ENCODE measurements around the gene NAV1. TPM values are rescaled to one million over a fixed set of nuclear protein-coding genes. Genes with fewer than 3 reads are reported as not detected.

The NAV1 gene
- total RNA-seq, 1 donor from 2014 or later = 55.2 TPM

DNA sequence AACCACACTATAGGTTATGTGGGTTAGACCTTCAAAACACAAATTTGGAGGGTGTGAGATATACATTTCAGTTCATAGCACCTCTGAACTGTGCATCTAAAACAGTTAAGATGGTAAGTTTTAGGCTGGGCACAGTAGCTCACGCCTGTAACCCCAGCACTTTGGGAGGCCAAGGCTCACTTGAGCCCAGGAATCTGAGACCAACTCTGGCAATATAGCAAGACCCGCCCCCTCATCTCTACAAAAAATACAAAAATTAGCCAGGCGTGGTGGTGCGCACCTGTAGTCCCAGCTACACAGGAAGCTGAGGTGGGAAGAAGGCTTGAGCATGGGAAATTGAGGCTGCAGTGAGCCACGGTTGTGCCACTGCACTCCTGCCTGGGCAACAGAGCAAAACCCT is 47.9 kb downstream of the NAV1 start:
- TF ChIP-seq, protein P1, sequence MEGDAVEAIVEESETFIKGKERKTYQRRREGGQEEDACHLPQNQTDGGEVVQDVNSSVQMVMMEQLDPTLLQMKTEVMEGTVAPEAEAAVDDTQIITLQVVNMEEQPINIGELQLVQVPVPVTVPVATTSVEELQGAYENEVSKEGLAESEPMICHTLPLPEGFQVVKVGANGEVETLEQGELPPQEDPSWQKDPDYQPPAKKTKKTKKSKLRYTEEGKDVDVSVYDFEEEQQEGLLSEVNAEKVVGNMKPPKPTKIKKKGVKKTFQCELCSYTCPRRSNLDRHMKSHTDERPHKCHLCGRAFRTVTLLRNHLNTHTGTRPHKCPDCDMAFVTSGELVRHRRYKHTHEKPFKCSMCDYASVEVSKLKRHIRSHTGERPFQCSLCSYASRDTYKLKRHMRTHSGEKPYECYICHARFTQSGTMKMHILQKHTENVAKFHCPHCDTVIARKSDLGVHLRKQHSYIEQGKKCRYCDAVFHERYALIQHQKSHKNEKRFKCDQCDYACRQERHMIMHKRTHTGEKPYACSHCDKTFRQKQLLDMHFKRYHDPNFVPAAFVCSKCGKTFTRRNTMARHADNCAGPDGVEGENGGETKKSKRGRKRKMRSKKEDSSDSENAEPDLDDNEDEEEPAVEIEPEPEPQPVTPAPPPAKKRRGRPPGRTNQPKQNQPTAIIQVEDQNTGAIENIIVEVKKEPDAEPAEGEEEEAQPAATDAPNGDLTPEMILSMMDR (IDR thresholded peaks at IDR 0.05; ENCODE audit: unreplicated experiment) = no peak
- Mint-ChIP-seq H3K27me3 (peaks cover 11% of the 10 kb centered on the region), H3K4me3 (ENCODE audit: low read depth) (no peak overlapping the region), H3K36me3 (ENCODE audit: insufficient read depth) (no peaks in the 10 kb centered on the region), H3K27ac (no peak overlapping the region), H3K4me1 (ENCODE audit: low read depth) (peaks cover 3% of the 10 kb centered on the region), H3K9me3 (ENCODE audit: low read depth) (no peaks in the 10 kb centered on the region)
- DNase-seq (ENCODE audit: low spot score, unreplicated experiment) = no peak

DNA sequence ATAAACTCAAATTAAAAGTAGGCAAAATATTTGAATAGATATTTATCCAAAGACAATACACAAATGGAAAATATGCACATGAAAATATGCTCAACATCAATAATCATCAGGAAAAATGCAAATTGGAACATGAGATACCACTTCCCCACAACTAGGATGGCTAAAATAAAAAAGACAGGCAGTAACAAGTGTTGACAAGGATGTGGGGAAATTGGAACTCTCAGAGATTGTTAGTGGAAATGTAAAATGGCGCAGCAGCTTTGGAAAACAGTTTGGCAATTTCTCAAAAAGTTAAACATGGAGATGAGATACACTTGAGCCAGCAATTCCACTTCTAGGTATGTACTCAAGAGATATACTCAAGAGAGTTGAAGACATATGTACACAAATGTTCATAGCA is 48.8 kb downstream of the NAV1 start:
- peaks cover 7% of the 10 kb centered on the region for H3K27me3 Mint-ChIP-seq
- DNase-seq (ENCODE audit: low spot score, unreplicated experiment) = no peak
- H3K36me3 Mint-ChIP-seq (ENCODE audit: insufficient read depth) = no peaks in the 10 kb centered on the region
- TF ChIP-seq, protein P1 (IDR thresholded peaks at IDR 0.05; ENCODE audit: unreplicated experiment) = no peak
- H3K4me1 Mint-ChIP-seq (ENCODE audit: low read depth) = peaks cover 3% of the 10 kb centered on the region
- H3K9me3 Mint-ChIP-seq (ENCODE audit: low read depth) = no peaks in the 10 kb centered on the region
- H3K27ac Mint-ChIP-seq = no peak overlapping the region
- H3K4me3 Mint-ChIP-seq (ENCODE audit: low read depth) = no peak overlapping the region

Other genes with a start within 250 kb of the NAV1 start
- 1.9 and 2.3 TPM in 2 replicates for gene TNNT2, start 161.4 kb upstream of the NAV1 start, total RNA-seq
- gene LAD1, start 139.8 kb upstream of the NAV1 start, total RNA-seq = 35.3 and 38.0 TPM in 2 replicates
- gene TNNI1, start 117.4 kb upstream of the NAV1 start, total RNA-seq = not detected in 2 replicates
- gene PHLDA3, start 69.9 kb upstream of the NAV1 start, total RNA-seq = 21.2 and 31.3 TPM in 2 replicates
- gene CSRP1, start 32.0 kb upstream of the NAV1 start, total RNA-seq = 19.4 and 23.2 TPM in 2 replicates